Fibroblast of skin of left quadriceps (primary cell): Measurements from ENCODE around the gene IRF3.
"Not testable (repeated sequence)": the region's sequence is repeated elsewhere in the genome, so short reads cannot be mapped to it uniquely, and the experiment has no call there.

Experiments
- DNase-seq, 2 experiments: peaks; one replicate each; pipeline ENCODE4 v3.0.0-alpha.2; 2013; ENCODE audit warnings: low read depth in 2 of 2

IRF3 gene

GRCh38 chr19:49617860-49618259 is 47.8 kb downstream of the IRF3 start:
- DNase-seq = not testable (repeated sequence)

- no peak for DNase-seq
Measured at GRCh38 chr19:49616945-49617344, 48.7 kb downstream of the IRF3 start.

GRCh38 chr19:49616532-49616931 is 49.1 kb downstream of the IRF3 start:
- no peak for DNase-seq

DNA sequence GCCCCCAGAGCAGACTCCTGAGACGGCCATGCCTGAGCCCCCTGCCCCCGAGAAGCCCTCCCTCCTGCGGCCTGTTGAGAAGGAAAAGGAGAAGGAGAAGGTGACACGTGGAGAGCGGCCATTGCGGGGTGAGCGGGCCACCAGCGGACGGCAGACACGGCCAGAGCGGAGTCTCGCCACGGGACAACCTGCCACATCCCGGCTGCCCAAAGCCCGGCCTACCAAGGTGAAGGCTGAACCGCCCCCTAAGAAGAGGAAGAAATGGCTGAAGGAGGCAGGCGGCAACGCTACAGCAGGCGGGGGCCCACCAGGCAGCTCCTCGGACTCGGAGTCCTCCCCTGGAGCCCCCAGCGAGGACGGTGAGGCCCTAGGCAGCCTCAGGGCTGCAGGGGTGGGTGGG is 49.8 kb downstream of the IRF3 start:
- DNase-seq = no peak

DNA sequence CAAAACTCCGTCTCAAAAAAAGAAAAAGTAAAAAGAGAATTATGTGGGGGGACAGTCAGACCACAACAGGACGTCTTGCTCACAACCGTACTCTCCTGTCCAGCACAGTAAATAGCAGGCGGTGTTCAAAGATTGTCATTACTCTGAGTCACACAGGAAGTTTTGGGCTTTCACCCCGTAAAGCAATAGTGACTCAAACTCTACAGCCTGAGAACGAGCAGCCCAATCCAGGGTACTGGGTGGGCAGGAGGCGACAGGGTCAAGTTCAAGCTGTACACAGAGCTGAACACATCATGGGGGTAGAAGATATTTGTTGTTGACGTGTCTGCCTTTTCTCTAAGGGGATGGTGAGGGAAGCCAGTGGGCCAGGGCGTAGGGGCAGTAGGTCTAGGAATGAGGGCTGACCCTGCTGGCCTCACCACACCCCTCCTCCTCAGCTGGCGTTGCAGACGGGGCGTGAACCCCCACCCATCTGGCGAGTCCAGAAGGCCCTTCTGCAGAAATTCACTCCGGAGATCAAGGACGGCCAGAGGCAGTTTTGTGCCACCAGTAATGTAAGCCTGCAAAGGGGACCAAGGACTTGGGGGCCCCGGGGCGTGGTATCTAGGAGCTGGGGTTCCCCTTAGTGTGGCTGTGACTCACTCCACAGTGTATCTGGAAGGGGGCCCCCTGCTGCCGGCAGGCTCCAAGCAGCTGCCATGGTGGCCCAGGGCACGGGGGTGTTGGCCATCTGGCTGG is 51.4 kb downstream of the IRF3 start:
- DNase-seq = no peak

DNA sequence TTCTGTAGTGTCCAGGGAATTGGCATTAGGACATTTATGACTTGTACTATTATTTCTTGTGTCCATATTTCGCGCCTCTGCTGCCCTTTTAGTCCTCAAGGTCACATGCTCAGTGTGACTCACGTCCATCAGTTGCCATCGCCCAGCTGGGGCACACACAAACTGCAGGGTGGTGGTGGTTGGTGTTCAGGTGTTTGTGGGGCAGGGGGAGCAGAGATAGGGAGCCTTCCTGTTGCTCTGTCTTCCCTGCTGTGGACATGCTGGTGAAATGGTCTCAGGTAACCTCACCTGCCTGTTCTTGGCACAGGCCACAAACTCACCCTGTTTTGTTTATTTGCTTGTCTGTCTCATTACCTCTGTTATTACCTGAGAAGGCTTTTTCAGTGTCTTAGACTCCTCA is 52.3 kb downstream of the IRF3 start:
- no peak for DNase-seq
